Amniotic epithelial cell (primary cell): ENCODE data around the gene CBL.

Experiments
- DNase-seq: peaks from one replicate; pipeline ENCODE4 v3.0.0-alpha.2; 2010; ENCODE audit warnings: low read depth

Gene CBL

GRCh38 chr11:119334174-119334930 is 128.2 kb downstream of the CBL start, which contains the start of gene RNF26:
RNF26 (plus strand) TSS chr11:119334527; CDS start chr11:119335123, 596 bp downstream.
- peak; percentile 97 for DNase-seq

- DNase-seq = no peak
Measured at GRCh38 chr11:119335091-119335654, 129.0 kb downstream of the CBL start.

- no peak for DNase-seq
Measured at GRCh38 chr11:119335655-119336543, 129.8 kb downstream of the CBL start.

- DNase-seq = no peak
Measured at GRCh38 chr11:119336744-119337469, 130.8 kb downstream of the CBL start.

GRCh38 chr11:119337581-119338317 is 131.6 kb downstream of the CBL start:
- peak; percentile 90 for DNase-seq

GRCh38 chr11:119338318-119338890 is 132.3 kb downstream of the CBL start:
- DNase-seq = no peak

GRCh38 chr11:119338965-119339588 is 132.9 kb downstream of the CBL start:
- no peak for DNase-seq

- peak; percentile 40 for DNase-seq
Measured at GRCh38 chr11:119339589-119340334, 133.6 kb downstream of the CBL start.

- DNase-seq = peak; percentile 61
Measured at GRCh38 chr11:119340335-119341221, 134.4 kb downstream of the CBL start, which contains the start of gene C1QTNF5. C1QTNF5 (minus strand) TSS chr11:119340883; CDS start chr11:119340397, 486 bp downstream.

GRCh38 chr11:119341222-119342022 is 135.3 kb downstream of the CBL start:
- DNase-seq = no peak

GRCh38 chr11:119342023-119342300 is 135.8 kb downstream of the CBL start:
- no peak for DNase-seq

- no peak for DNase-seq
Measured at GRCh38 chr11:119342362-119343130, 136.4 kb downstream of the CBL start.

- no peak for DNase-seq
Measured at GRCh38 chr11:119343726-119344125, 137.6 kb downstream of the CBL start.

- no peak for DNase-seq
Measured at GRCh38 chr11:119344291-119345010, 138.3 kb downstream of the CBL start.

GRCh38 chr11:119345685-119346084 is 139.5 kb downstream of the CBL start:
- DNase-seq = no peak

- DNase-seq = no peak
Measured at GRCh38 chr11:119346605-119347004, 140.5 kb downstream of the CBL start, which contains the start of gene MFRP. MFRP (minus strand) TSS chr11:119346705; CDS start chr11:119346513, 192 bp downstream.
